Transverse colon (tissue), 3 donors: ENCODE results near the gene ENTHD1.

ENCODE experiments used
- CTCF ChIP-seq, 5 experiments: fragments of 200-600 bp in 3 of 5; fragments of 450-650 bp in 2 of 5; sonication (generic) in 3 of 5; IDR thresholded peaks; 1 replicate in 2 of 5; 2 replicates in 3 of 5; pipeline ENCODE4 v1.5.1; 2016 to 2017; ENCODE audit warnings: antibody characterized with exemption in 5 of 5, inconsistent platforms in 3 of 5, mild to moderate bottlenecking in 2 of 5, moderate library complexity in 1 of 5
- EP300 ChIP-seq: sonication (generic); formaldehyde crosslinking; IDR thresholded peaks from one replicate; pipeline ENCODE4 v1.6.1; 2017; ENCODE audit warnings: antibody characterized with exemption, low read depth

- TF ChIP-seq EP300 (no peak), CTCF (IDR thresholded peaks at IDR 0.05) (no peak)
Measured at GRCh38 chr22:39745789-39746188, 147.8 kb downstream of the ENTHD1 start.
